ENCODE results near the gene SGSM2.

SGSM2 gene

DNA sequence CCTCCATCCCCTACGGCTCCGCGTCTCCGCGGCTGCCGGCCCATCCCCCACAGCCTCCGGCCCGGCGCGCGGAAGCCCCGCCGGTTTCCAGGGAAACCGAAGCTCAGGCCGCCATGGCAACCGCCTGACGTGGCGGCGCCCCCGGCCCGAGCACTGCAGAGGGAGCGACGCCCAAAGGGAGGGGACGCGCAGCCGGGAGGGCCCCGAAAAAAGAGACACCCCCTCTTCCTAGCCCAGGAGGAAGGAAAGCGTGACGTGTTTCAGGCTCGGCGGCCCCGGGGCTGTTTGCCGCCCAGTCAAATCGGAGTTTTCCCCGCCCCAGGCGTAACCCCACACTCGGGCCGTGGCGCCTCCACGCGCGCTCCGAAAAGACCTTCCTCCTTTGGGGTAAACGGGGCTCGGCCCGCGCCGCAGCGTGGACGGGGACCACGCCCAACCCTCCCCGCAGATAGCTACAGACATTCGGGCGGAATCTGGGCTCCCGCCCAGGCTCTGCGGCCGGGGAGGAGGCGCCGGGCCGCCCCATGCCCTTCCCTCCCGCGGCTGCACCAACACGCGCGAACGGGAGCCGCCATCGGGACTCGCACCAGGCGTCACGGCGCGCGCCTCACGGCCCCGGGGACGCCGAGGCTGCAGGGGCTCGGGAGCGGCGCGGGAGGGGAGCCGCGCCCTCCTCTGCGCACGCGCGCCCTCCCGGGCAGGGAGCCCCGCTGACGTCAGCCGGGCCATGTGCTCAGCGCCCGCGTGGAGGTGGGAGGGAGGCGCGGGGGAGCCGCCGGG lies 56.1 kb downstream of the SGSM2 start:
- H3F3A ChIP-seq (ENCODE audit: insufficient read depth, low read length): peaks cover 16% of the 10 kb centered on the region
- peak overlapping the region; percentile 100 for H3K9ac ChIP-seq (ENCODE audit: low read length)
- H3K36me3 ChIP-seq (replicated peaks; ENCODE audit: insufficient read depth, low read length): no peaks in the 10 kb centered on the region
- H3K4me2 ChIP-seq (ENCODE audit: low read depth, low read length): peak overlapping the region; percentile 81
- peak overlapping the region; percentile 80 for H2AFZ ChIP-seq (ENCODE audit: low read length)
- H3K4me1 ChIP-seq (ENCODE audit: low read length): peaks cover 9% of the 10 kb centered on the region; the same call in 1 of the 2 replicates
- no peaks in the 10 kb centered on the region for H3K9me3 ChIP-seq (replicated peaks; ENCODE audit: insufficient read depth, low read length)
- H3K27me3 ChIP-seq (replicated peaks; ENCODE audit: insufficient read depth, low read length): no peaks in the 10 kb centered on the region
- H4K20me1 ChIP-seq (ENCODE audit: insufficient read depth, low read length): no peaks in the 10 kb centered on the region
- peaks cover 73% of the 10 kb centered on the region for H3K79me2 ChIP-seq (ENCODE audit: low read length)
- DNase-seq: peak; percentile 94
- no peak for TF ChIP-seq EZH2 (optimal IDR thresholded peaks at IDR 0.05; ENCODE audit: low read depth, low read length)
- TF ChIP-seq, protein P1, sequence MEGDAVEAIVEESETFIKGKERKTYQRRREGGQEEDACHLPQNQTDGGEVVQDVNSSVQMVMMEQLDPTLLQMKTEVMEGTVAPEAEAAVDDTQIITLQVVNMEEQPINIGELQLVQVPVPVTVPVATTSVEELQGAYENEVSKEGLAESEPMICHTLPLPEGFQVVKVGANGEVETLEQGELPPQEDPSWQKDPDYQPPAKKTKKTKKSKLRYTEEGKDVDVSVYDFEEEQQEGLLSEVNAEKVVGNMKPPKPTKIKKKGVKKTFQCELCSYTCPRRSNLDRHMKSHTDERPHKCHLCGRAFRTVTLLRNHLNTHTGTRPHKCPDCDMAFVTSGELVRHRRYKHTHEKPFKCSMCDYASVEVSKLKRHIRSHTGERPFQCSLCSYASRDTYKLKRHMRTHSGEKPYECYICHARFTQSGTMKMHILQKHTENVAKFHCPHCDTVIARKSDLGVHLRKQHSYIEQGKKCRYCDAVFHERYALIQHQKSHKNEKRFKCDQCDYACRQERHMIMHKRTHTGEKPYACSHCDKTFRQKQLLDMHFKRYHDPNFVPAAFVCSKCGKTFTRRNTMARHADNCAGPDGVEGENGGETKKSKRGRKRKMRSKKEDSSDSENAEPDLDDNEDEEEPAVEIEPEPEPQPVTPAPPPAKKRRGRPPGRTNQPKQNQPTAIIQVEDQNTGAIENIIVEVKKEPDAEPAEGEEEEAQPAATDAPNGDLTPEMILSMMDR (IDR thresholded peaks at IDR 0.05; ENCODE audit: low read length): no peak
- no peak for TF ChIP-seq EZH2phosphoT487 (IDR thresholded peaks at IDR 0.05; ENCODE audit: low read length)
- peak overlapping the region; percentile 98 for H3K27ac ChIP-seq (ENCODE audit: low read length)
- H3K9me2 ChIP-seq (replicated peaks; ENCODE audit: insufficient read depth, low read length): no peaks in the 10 kb centered on the region
- H3K4me3 ChIP-seq (ENCODE audit: low read length): peak overlapping the region; percentile 85

DNA sequence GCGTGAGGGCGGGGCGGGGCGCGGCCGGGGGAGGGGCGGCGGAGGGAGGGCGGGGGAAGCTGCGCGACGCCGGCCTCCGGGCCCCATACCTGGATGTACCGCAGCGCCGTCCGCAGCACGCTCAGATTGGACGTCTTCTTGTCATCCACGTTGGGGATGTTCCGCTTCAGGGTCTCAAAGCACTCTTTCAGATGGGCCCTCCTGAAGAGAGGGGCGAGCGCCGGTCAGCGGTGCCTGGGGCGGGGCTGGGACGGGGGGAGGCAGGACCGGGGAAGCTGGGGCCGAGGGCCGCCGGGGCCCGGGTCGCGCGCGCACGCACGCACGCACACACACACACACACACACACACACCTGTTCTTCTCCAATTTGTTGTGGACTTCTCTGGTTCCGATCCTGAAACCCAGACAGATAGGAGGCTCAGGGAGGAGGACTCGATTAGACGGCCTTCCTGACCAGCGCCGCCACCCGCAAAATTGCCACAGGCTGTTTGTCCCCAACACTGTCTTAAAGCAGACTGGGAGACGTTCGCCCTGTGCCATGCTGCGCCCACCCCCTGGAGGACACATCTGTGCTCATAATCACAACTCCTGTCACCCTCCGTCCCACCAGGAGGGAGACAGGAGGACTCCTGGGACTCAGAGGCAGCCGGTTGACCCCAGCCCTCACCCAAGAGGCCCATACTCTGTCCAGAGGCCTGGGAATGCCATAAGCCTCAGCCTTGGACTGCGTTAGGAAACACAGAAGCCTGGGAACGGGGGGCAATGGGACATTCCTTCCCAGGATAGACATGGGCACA lies 56.9 kb downstream of the SGSM2 start:
- no peaks in the 10 kb centered on the region for H4K20me1 ChIP-seq (ENCODE audit: insufficient read depth, low read length)
- peak overlapping the region; percentile 28; the same call in 1 of the 2 replicates for H3K4me3 ChIP-seq (ENCODE audit: low read length)
- no peak overlapping the region for H2AFZ ChIP-seq (ENCODE audit: low read length)
- TF ChIP-seq, protein P1 (IDR thresholded peaks at IDR 0.05; ENCODE audit: low read length): no peak
- no peak for TF ChIP-seq EZH2 (optimal IDR thresholded peaks at IDR 0.05; ENCODE audit: low read depth, low read length)
- TF ChIP-seq EZH2phosphoT487 (IDR thresholded peaks at IDR 0.05; ENCODE audit: low read length): no peak
- peaks cover 9% of the 10 kb centered on the region for H3K4me1 ChIP-seq (ENCODE audit: low read length)
- DNase-seq: no peak
- no peak overlapping the region for H3K27ac ChIP-seq (ENCODE audit: low read length)
- no peaks in the 10 kb centered on the region for H3K9me2 ChIP-seq (replicated peaks; ENCODE audit: insufficient read depth, low read length)
- peaks cover 73% of the 10 kb centered on the region for H3K79me2 ChIP-seq (ENCODE audit: low read length)
- peaks cover 18% of the 10 kb centered on the region for H3F3A ChIP-seq (ENCODE audit: insufficient read depth, low read length)
- H3K4me2 ChIP-seq (ENCODE audit: low read depth, low read length): peak overlapping the region; percentile 56; the same call in 1 of the 2 replicates
- no peaks in the 10 kb centered on the region for H3K27me3 ChIP-seq (replicated peaks; ENCODE audit: insufficient read depth, low read length)
- H3K36me3 ChIP-seq (replicated peaks; ENCODE audit: insufficient read depth, low read length): no peaks in the 10 kb centered on the region
- H3K9me3 ChIP-seq (replicated peaks; ENCODE audit: insufficient read depth, low read length): no peaks in the 10 kb centered on the region
- peak overlapping the region; percentile 37; the same call in 1 of the 2 replicates for H3K9ac ChIP-seq (ENCODE audit: low read length)

DNA sequence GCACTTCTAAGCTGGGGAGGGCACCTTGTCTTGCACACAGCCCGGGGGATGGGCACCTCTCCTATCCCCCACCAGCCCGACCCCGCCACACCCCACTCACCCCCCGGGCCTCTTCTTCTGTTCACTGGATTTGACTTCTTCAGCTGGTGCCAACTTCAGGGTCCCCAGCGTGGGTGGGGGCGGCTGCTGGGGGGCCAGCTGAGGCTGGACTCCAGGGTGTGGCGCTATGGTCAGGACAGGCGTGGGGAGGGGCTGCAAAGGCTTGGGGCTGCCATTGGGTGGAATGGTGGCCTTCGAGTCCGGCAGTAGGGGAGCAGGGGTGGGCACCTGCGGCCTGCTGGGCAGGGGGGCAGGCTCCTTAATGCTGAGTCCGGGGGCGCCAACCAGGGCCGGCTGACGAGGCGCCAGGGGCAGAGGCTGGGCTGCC lies 57.5 kb downstream of the SGSM2 start:
- H2AFZ ChIP-seq (ENCODE audit: low read length): no peak overlapping the region
- no peak for DNase-seq
- peaks cover 70% of the 10 kb centered on the region for H3K79me2 ChIP-seq (ENCODE audit: low read length)
- TF ChIP-seq EZH2 (optimal IDR thresholded peaks at IDR 0.05; ENCODE audit: low read depth, low read length): no peak
- TF ChIP-seq EZH2phosphoT487 (IDR thresholded peaks at IDR 0.05; ENCODE audit: low read length): no peak
- TF ChIP-seq, protein P1 (IDR thresholded peaks at IDR 0.05; ENCODE audit: low read length): no peak
- no peak overlapping the region for H3K27ac ChIP-seq (ENCODE audit: low read length)
- H3K9me2 ChIP-seq (replicated peaks; ENCODE audit: insufficient read depth, low read length): no peaks in the 10 kb centered on the region
- H3K36me3 ChIP-seq (replicated peaks; ENCODE audit: insufficient read depth, low read length): no peaks in the 10 kb centered on the region
- H3K27me3 ChIP-seq (replicated peaks; ENCODE audit: insufficient read depth, low read length): no peaks in the 10 kb centered on the region
- H3F3A ChIP-seq (ENCODE audit: insufficient read depth, low read length): peaks cover 20% of the 10 kb centered on the region
- peaks cover 9% of the 10 kb centered on the region for H3K4me1 ChIP-seq (ENCODE audit: low read length)
- H3K4me2 ChIP-seq (ENCODE audit: low read depth, low read length): no peak overlapping the region
- no peaks in the 10 kb centered on the region for H3K9me3 ChIP-seq (replicated peaks; ENCODE audit: insufficient read depth, low read length)
- H3K4me3 ChIP-seq (ENCODE audit: low read length): no peak overlapping the region
- no peaks in the 10 kb centered on the region for H4K20me1 ChIP-seq (ENCODE audit: insufficient read depth, low read length)
- H3K9ac ChIP-seq (ENCODE audit: low read length): no peak overlapping the region
